HG02610 (cell line): ENCODE results near the gene NOL11.
"Not testable (repeated sequence)": the region's sequence is repeated elsewhere in the genome, so short reads cannot be mapped to it uniquely, and the experiment has no call there.

ENCODE experiments used
- ATAC-seq: cut with Tn5 transposase; IDR thresholded peaks from one replicate; pipeline ENCODE4 v1.9.1; 2021; ENCODE audit warnings: mild to moderate bottlenecking, moderate library complexity; ENCODE audit not compliant: unreplicated experiment

The NOL11 gene

GRCh38 chr17:67707442-67707841, 10.3 kb upstream of the NOL11 start:
- no peak for ATAC-seq

- ATAC-seq, result no peak
Observed at GRCh38 chr17:67708378-67708777, 9.4 kb upstream of the NOL11 start.

- no peak for ATAC-seq
Observed at GRCh38 chr17:67711916-67712315, 5.8 kb upstream of the NOL11 start.

GRCh38 chr17:67712375-67712774, 5.4 kb upstream of the NOL11 start:
- ATAC-seq, result no peak

GRCh38 chr17:67713169-67713568, 4.6 kb upstream of the NOL11 start:
- ATAC-seq, result no peak

- no peak for ATAC-seq
Observed at GRCh38 chr17:67716405-67716798, 1.3 kb upstream of the NOL11 start.

- ATAC-seq, result no peak
Observed at GRCh38 chr17:67717192-67717623, 528 bp upstream of the NOL11 start.

GRCh38 chr17:67718325-67718941, 697 bp downstream of the NOL11 start:
- ATAC-seq, result peak; percentile 12

- ATAC-seq, result no peak
Observed at GRCh38 chr17:67725373-67725791, 7.6 kb downstream of the NOL11 start.

GRCh38 chr17:67725807-67726206, 8.1 kb downstream of the NOL11 start:
- no peak for ATAC-seq

- not testable (repeated sequence) for ATAC-seq
Observed at GRCh38 chr17:67727152-67728039, 9.7 kb downstream of the NOL11 start.

GRCh38 chr17:67729903-67730302, 12.2 kb downstream of the NOL11 start:
- ATAC-seq, result no peak

- no peak for ATAC-seq
Observed at GRCh38 chr17:67730731-67731130, 13.0 kb downstream of the NOL11 start.

GRCh38 chr17:67733449-67733848, 15.7 kb downstream of the NOL11 start:
- no peak for ATAC-seq

- ATAC-seq, result no peak
Observed at GRCh38 chr17:67737145-67737544, 19.4 kb downstream of the NOL11 start.

GRCh38 chr17:67742025-67742424, 24.3 kb downstream of the NOL11 start:
- ATAC-seq, result no peak

GRCh38 chr17:67746704-67747571, 29.2 kb downstream of the NOL11 start:
- no peak for ATAC-seq

GRCh38 chr17:67747681-67748235, 30.0 kb downstream of the NOL11 start:
- ATAC-seq, result no peak

- no peak for ATAC-seq
Observed at GRCh38 chr17:67750067-67750466, 32.3 kb downstream of the NOL11 start.

GRCh38 chr17:67751101-67752074, 33.7 kb downstream of the NOL11 start:
- no peak for ATAC-seq
